HEK293T (cell line): Measurements from ENCODE around the gene TGFB1I1.

Experiments used
- BHLHE40 ChIP-seq: fragments of 450-650 bp; IDR thresholded peaks from 2 replicates; pipeline ENCODE4 v1.6.1; 2016; ENCODE audit warnings: mild to moderate bottlenecking, moderate library complexity, borderline replicate concordance
- ELF4 ChIP-seq: fragments of 450-650 bp; IDR thresholded peaks from 2 replicates; pipeline ENCODE4 v1.6.1; 2017; ENCODE audit warnings: antibody characterized with exemption
- FOXM1 ChIP-seq: fragments of 450-650 bp; IDR thresholded peaks from 2 replicates; pipeline ENCODE4 v1.6.1; 2017; ENCODE audit warnings: mild to moderate bottlenecking, borderline replicate concordance
- HDGF ChIP-seq: fragments of 450-650 bp; IDR thresholded peaks from 2 replicates; pipeline ENCODE4 v1.6.1; 2017; ENCODE audit warnings: antibody characterized with exemption, borderline replicate concordance
- NFRKB ChIP-seq: fragments of 450-650 bp; IDR thresholded peaks from 2 replicates; pipeline ENCODE4 v1.6.1; 2016; ENCODE audit warnings: mild to moderate bottlenecking, moderate library complexity
- SP1 ChIP-seq: fragments of 450-650 bp; IDR thresholded peaks from 2 replicates; pipeline ENCODE4 v1.6.1; 2017
- SUZ12 ChIP-seq: fragments of 450-650 bp; IDR thresholded peaks from 2 replicates; pipeline ENCODE4 v1.6.1; 2016; ENCODE audit warnings: mild to moderate bottlenecking

GRCh38 chr16:31505483-31505882, 33.5 kb downstream of the TGFB1I1 start:
- TF ChIP-seq SP1 (no peak), ELF4 (no peak), FOXM1 (no peak), NFRKB (no peak), HDGF (no peak), BHLHE40 (no peak), SUZ12 (no peak)
